RWPE1 (cell line): ENCODE data around the gene CIZ1.
"Not testable (repeated sequence)": the region's sequence is repeated elsewhere in the genome, so short reads cannot be mapped to it uniquely, and the experiment has no call there.

ENCODE experiments used
- CTCF ChIA-PET: fragments of 350-600 bp; sonication (Branson Sonifier 250); formaldehyde crosslinking; extraction: SDS; loops from one replicate; lab custom pipeline; 2021; lab: Yijun Ruan, JAX
- POLR2A ChIA-PET: fragments of 400-600 bp; formaldehyde crosslinking; extraction: SDS; loops from one replicate; lab custom pipeline; 2020; ENCODE audit warnings: antibody characterized with exemption; ENCODE audit not compliant: low non-redundant PET; lab: Yijun Ruan, JAX
- DNase-seq: peaks from one replicate; pipeline ENCODE4 v3.0.0; 2012; ENCODE audit warnings: low spot score
- H3K27ac ChIP-seq: fragments of 450-650 bp; 2 replicates; pipeline ENCODE4 v1.5.1; 2017
- CTCF ChIP-seq: fragments of 450-650 bp; conservative IDR thresholded peaks from 2 replicates; pipeline ENCODE4 v1.5.1; 2017; ENCODE audit warnings: low read depth, mild to moderate bottlenecking

Gene CIZ1

GRCh38 chr9:128191406-128192046 lies at the start of gene CIZ1:
CIZ1 (minus strand) TSS chr9:128191572; CDS start chr9:128190857, 715 bp downstream.
- peak; percentile 92 for DNase-seq
- H3K27ac ChIP-seq = peak within 1 kb of the TSS; percentile 89

DNA sequence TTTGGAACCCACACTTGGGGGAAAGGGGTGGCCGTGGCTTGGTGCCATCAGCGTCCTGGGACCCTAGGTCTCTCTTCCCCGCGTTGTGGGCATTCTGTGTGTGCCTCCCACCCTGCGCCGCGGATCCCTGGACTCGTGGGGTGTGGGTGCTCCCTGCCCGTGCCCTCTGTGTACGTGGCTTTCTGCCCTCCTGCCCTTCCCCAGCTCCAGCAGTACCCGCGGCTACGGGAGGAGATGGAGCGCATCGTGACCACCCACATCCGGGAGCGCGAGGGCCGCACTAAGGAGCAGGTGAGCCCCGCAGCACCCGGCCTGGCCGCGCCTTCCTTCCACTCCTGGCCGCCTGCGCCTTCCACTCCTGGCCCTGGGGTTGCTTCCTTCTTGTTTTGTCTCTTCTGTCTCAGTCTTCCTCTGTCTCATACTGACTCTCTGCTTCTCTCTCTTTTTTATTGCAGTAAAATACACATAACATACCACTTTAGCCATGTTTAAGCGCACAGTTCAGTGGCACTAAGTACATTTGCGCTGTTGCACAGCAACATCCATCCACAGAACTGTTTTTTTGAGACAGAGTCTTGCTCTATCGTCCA lies 42.5 kb upstream of the CIZ1 start:
- ChIA-PET POLR2A (interaction anchor here (0.5 kb wide), 1 partner anchor 53 kb away, joined by 3 read pairs; no protein-coding TSS in a partner anchor), CTCF (no interaction called here)
- no peak overlapping the region for H3K27ac ChIP-seq
- DNase-seq = no peak
- no peak for TF ChIP-seq CTCF

More at GRCh38 chr9:128191406-128192046, at the start of gene CIZ1:
- ChIA-PET POLR2A (interaction anchor here (0.8 to 1.0 kb wide), 2 partner anchors 10 to 15 kb away, joined by 3 to 4 read pairs; no protein-coding TSS in a partner anchor), CTCF (interaction anchor here (0.6 to 1.8 kb wide), 9 partner anchors 10 to 67 kb away, joined by 3 to 8 read pairs (median 4); no protein-coding TSS in a partner anchor)
- TF ChIP-seq CTCF = peak; percentile 99

DNA sequence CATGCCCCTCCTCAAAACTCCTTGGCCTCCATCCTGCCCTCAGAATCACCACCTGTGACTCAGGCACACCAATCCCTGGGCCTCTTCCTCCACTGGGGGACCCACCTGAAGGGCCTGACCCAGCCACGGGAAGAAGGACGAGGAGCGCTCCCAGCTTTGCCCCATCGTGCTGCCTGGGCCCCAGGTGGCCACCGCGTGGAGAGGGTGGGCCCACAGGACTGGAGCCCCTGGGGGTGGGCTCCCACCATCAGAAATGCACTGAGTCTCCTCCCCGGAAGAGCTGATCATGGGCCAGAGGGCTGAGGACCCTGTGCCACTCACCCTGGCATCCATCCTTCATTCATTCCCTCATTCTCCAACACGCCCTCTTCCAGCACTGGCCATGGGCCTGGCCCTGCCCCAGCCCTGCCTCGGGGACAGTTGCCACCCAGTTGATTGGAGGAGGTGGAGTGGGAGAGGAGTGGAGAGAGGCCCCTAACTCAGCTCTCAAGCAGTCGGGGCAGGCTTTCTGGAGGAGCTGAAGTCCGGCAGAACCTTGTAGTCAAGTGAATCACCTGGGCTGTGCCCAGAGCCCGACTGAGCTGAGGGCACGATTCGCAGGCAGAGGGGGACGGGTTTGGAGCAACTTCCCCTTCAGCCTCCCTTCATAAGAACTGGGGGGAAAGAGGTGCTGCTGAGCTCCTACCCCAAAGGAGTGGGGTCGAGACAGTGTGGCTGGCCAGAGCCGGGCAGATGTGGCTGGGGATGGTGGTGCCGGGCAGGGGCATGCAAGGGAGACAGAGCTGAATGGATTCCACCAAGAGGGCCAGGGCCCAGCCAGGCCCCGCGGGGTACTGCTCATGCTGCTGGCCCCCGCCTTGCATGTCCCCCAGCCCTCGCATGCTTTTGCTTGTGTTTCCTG lies 41.4 kb upstream of the CIZ1 start:
- TF ChIP-seq CTCF = no peak
- H3K27ac ChIP-seq = no peak overlapping the region
- ChIA-PET CTCF (interaction anchor here (0.7 kb wide), 1 partner anchor 84 kb away, joined by 3 read pairs; no protein-coding TSS in a partner anchor), POLR2A (interaction anchor here (0.5 to 0.7 kb wide), 2 partner anchors 18 to 21 kb away, joined by 3 read pairs; no protein-coding TSS in a partner anchor)
- DNase-seq = no peak

DNA sequence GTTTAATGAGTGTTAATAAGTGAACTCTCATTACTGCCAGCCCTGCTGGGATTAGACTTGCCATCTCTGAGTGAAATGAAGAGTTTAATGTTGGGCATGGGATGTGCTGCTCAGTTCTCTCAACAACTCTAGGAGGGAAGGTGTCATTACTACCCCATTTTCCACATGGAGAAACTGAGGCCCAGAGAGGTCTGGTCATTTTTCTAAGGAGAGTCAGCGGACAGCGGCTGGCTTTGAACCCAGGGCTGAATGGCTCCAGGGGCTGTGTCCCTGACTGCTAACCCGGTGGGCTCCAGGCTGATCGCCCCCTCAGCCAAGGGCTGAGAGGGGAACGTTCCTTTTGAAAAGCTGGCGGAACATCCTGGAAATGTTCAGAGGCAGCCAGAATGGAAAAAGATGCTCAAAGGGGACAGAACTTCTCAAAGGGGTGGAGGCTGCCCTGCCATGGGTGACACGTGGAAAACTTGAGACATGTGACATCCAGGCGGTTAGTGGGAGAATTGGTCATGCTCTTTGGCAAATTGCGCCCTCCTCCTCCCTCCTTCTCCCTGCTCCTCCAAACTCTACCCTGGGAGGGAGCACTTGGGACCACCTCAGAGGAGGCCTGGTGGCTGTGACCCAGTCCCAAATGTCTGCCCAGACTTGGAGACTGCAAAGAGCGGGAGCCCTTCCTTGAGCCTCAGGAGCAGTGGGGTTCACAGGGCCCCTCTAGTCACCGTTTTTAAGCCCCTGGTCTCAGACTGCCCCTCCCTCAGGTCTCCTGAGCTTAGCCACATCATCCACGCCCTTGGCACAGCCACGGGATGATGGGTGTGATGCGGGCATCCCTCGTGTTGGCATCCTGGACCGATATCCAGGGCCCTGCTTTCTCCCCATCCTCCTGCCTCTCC lies 40.5 kb upstream of the CIZ1 start:
- DNase-seq = no peak
- no peak for TF ChIP-seq CTCF
- ChIA-PET POLR2A (interaction anchor here (0.7 kb wide), 1 partner anchor 20 kb away, joined by 3 read pairs; no protein-coding TSS in a partner anchor), CTCF (interaction anchor here (1.2 to 1.5 kb wide), 2 partner anchors 9 to 21 kb away, joined by 3 to 5 read pairs; no protein-coding TSS in a partner anchor)
- no peak overlapping the region; the same call in 1 of the 2 replicates for H3K27ac ChIP-seq

- DNase-seq, POLR2A ChIA-PET, H3K27ac ChIP-seq: not testable (repeated sequence)
- CTCF ChIA-PET = interaction anchor here (1.2 to 1.5 kb wide), 2 partner anchors 10 to 20 kb away, joined by 3 to 5 read pairs; no protein-coding TSS in a partner anchor
These were observed 39.5 kb upstream of the CIZ1 start for GRCh38 chr9:128230897-128231296.

DNA sequence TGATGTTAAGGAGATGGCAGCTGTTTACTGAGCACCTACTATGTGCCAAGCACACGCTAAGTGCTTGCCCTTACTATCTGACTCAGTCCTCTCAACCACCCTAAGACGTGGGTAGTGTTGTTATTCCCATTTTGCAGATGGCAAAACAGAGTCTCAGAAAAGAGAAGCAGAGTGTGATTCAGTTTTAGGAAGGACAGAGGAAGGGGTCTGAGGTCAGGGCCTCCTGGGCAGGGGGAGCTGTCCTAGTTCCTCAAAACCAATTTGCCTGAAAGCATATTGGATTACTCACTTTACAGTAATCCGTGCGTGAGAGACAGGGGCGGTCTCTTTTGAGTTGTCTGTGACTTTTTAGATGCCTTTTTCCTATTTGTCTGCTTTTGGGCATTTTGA lies 35.0 kb upstream of the CIZ1 start:
- TF ChIP-seq CTCF = no peak
- no peak for DNase-seq
- POLR2A ChIA-PET = no interaction called here
- CTCF ChIA-PET = interaction anchor here (0.6 kb wide), 1 partner anchor 65 kb away, joined by 3 read pairs; no protein-coding TSS in a partner anchor
- no peak overlapping the region for H3K27ac ChIP-seq
